Lower leg skin (tissue), 4 donors: ENCODE results near the gene CYTH2. TPM values are rescaled to one million over a fixed set of nuclear protein-coding genes. Genes with fewer than 3 reads are reported as not detected.

ENCODE experiments used
- DNase-seq, 2 donors: peaks; one replicate each; pipeline ENCODE4 v3.0.0-alpha.2; 2019; ENCODE audit warnings: low spot score in 2 of 2
- H3K4me3 ChIP-seq: fragments of 200-600 bp; sonication (generic); 2 replicates; pipeline ENCODE4 v1.5.1; 2017; ENCODE audit warnings: mild to moderate bottlenecking, low read depth; ENCODE audit not compliant: poor library complexity, severe bottlenecking
- CTCF ChIP-seq, 3 donors: fragments of 450-650 bp; IDR thresholded peaks; one replicate each; pipeline ENCODE4 v1.5.1; 2016; ENCODE audit warnings: antibody characterized with exemption in 3 of 3, mild to moderate bottlenecking in 3 of 3, moderate library complexity in 2 of 3
- POLR2A ChIP-seq, 2 donors: fragments of 450-650 bp; IDR thresholded peaks; one replicate each; pipeline ENCODE4 v1.6.1; 2016 to 2017; ENCODE audit warnings: antibody characterized with exemption in 2 of 2, mild to moderate bottlenecking in 1 of 2, moderate library complexity in 1 of 2
- WGBS, 2 donors: methylation state at CpG; one replicate each; pipeline ENCODE4 v1.1.5; 2018; 5-methylcytosine and 5-hydroxymethylcytosine counted together
- intact Hi-C: fragments of 100-400 bp; cut with DNase I; formaldehyde crosslinking; loops from one replicate; pipeline ENCODE4 v1.15.0; 2023; ENCODE audit warnings: low total_unique reads
- total RNA-seq, 4 donors: library from RNA; depleted of rRNA; stranded (reverse); fragments of >200 nt; gene quantifications; one replicate each; pipeline ENCODE4 v1.1.0, GENCODE V29; 2016

Gene CYTH2
- total RNA-seq, 4 donors from 2014 or later = 67.7 to 162 (median 78.2) TPM

- TF ChIP-seq CTCF (IDR thresholded peaks at IDR 0.05) = no peak
- H3K4me3 ChIP-seq = no peak within 1 kb of the TSS
- intact Hi-C loops = no loop called here
- no peak for DNase-seq
- WGBS, 2 donors = 76 to 82% methylated on average over 16 of the region's 16 CpGs
Measured at GRCh38 chr19:48455171-48455907, 13.8 kb upstream of the CYTH2 start, which contains the start of gene KCNJ14. Gene KCNJ14, plus strand, starts transcription at chr19:48455574. Its CDS starts 6,151 bp downstream, at chr19:48461725.

- no peak for TF ChIP-seq POLR2A (IDR thresholded peaks at IDR 0.05)
- no peak for TF ChIP-seq CTCF (IDR thresholded peaks at IDR 0.05)
- WGBS, 2 donors = 89% methylated on average over 11 of the region's 11 CpGs
- H3K4me3 ChIP-seq = no peak overlapping the region
- DNase-seq = no peak
- intact Hi-C loops = no loop called here
Measured at GRCh38 chr19:48455908-48456562, 13.1 kb upstream of the CYTH2 start.

- H3K4me3 ChIP-seq = no peak overlapping the region
- TF ChIP-seq CTCF (IDR thresholded peaks at IDR 0.05) (no peak), POLR2A (IDR thresholded peaks at IDR 0.05) (no peak)
- intact Hi-C loops = no loop called here
- DNase-seq = no peak
- WGBS, 2 donors = 96 to 98% methylated on average over 4 of the region's 4 CpGs
Measured at GRCh38 chr19:48456864-48457263, 12.3 kb upstream of the CYTH2 start.

GRCh38 chr19:48458016-48458415 is 11.2 kb upstream of the CYTH2 start:
- no peak for DNase-seq
- no peak for TF ChIP-seq POLR2A (IDR thresholded peaks at IDR 0.05)
- no peak for TF ChIP-seq CTCF (IDR thresholded peaks at IDR 0.05)
- H3K4me3 ChIP-seq = no peak overlapping the region
- intact Hi-C loops = no loop called here
- WGBS, 2 donors = 75 to 98% methylated on average over 2 of the region's 2 CpGs

- WGBS, 2 donors = 93 to 94% methylated on average over 35 to 36 of the region's 36 CpGs
- no peak for TF ChIP-seq POLR2A (IDR thresholded peaks at IDR 0.05)
- intact Hi-C loops = no loop called here
- no peak for DNase-seq
- no peak overlapping the region for H3K4me3 ChIP-seq
Measured at GRCh38 chr19:48461651-48461981, 7.6 kb upstream of the CYTH2 start.

- no peak for TF ChIP-seq POLR2A (IDR thresholded peaks at IDR 0.05)
- TF ChIP-seq CTCF (IDR thresholded peaks at IDR 0.05) = no peak
- no peak for DNase-seq
- H3K4me3 ChIP-seq = no peak overlapping the region
- 82 to 89% methylated on average over 60 of the region's 62 CpGs for WGBS, 2 donors
- intact Hi-C loops = no loop called here
Measured at GRCh38 chr19:48461982-48462655, 7.0 kb upstream of the CYTH2 start.
